Osteoblast (primary cell): ENCODE results near the gene TP53BP1. TPM values are rescaled to one million over a fixed set of nuclear protein-coding genes. Genes with fewer than 3 reads are reported as not detected.

Source experiments
- DNase-seq: peaks from one replicate; pipeline ENCODE4 v3.0.0; 2011; ENCODE audit warnings: low spot score, mixed read lengths; ENCODE audit not compliant: insufficient read length; ENCODE audit errors: missing footprints
- H2AFZ ChIP-seq: 2 replicates; pipeline ENCODE4 v1.6.0; 2011; ENCODE audit warnings: mild to moderate bottlenecking, low read length
- H3K27ac ChIP-seq: 2 replicates; pipeline ENCODE4 v1.5.1; 2011; ENCODE audit warnings: mild to moderate bottlenecking, low read depth, low read length, moderate library complexity
- H3K27me3 ChIP-seq: 2 replicates; pipeline ENCODE4 v1.6.0; 2012; ENCODE audit warnings: mild to moderate bottlenecking, control low read depth, inconsistent platforms, low read length, moderate library complexity; ENCODE audit not compliant: insufficient read depth
- H3K36me3 ChIP-seq: 2 replicates; pipeline ENCODE4 v1.5.1; 2011; ENCODE audit warnings: mild to moderate bottlenecking, low read length, control low read depth, moderate library complexity; ENCODE audit not compliant: insufficient read depth
- H3K4me1 ChIP-seq: 2 replicates; pipeline ENCODE4 v1.5.1; 2011; ENCODE audit warnings: mild to moderate bottlenecking, low read length, control low read depth, moderate library complexity; ENCODE audit not compliant: insufficient read depth
- H3K4me2 ChIP-seq: 2 replicates; pipeline ENCODE4 v1.6.0; 2011; ENCODE audit warnings: mild to moderate bottlenecking, low read length; ENCODE audit not compliant: insufficient read depth
- H3K4me3 ChIP-seq: fragments of 200-600 bp; sonication (generic); 3 replicates; pipeline ENCODE4 v1.5.1; 2012; ENCODE audit warnings: mild to moderate bottlenecking, low read length, inconsistent platforms; ENCODE audit not compliant: insufficient read depth
- H3K79me2 ChIP-seq: 2 replicates; pipeline ENCODE4 v1.6.0; 2012; ENCODE audit warnings: mild to moderate bottlenecking, low read length, control low read depth, inconsistent platforms; ENCODE audit not compliant: insufficient read depth
- H3K9me3 ChIP-seq: 2 replicates; pipeline ENCODE4 v1.5.1; 2011; ENCODE audit warnings: low read depth, low read length, control low read depth
- H4K20me1 ChIP-seq: 2 replicates; pipeline ENCODE4 v1.6.0; 2012; ENCODE audit warnings: mild to moderate bottlenecking, low read length, control low read depth; ENCODE audit not compliant: insufficient read depth
- CTCF ChIP-seq: IDR thresholded peaks from 2 replicates; pipeline ENCODE4 v1.5.1; 2011; ENCODE audit warnings: mild to moderate bottlenecking, low read depth, low read length, moderate library complexity; ENCODE audit errors: extremely low read depth
- total RNA-seq: library from RNA; depleted of rRNA; stranded (reverse); fragments of >200 nt; gene quantifications from 2 replicates; pipeline ENCODE4 v1.2.3, GENCODE V29; 2012

The TP53BP1 gene
- total RNA-seq, 1 donor: 88.7 TPM

DNA sequence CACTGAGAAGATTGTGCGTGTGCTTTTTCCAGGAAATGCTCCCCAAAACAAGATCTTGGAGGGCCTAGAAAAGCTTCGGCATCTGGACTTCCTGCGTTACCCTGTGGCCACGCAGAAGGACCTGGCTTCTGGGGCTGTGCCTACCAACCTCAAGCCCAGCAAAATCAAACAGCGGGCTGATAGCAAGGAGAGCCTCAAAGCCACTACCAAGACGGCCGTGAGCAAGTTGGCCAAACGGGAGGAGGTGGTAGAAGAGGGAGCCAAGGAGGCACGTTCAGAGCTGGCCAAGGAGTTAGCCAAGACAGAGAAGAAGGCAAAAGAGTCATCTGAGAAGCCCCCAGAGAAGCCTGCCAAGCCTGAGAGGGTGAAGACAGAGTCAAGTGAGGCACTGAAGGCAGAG is 29.3 kb upstream of the TP53BP1 start:
- Histone ChIP-seq H3K79me2 (peaks cover 64% of the 10 kb centered on the region), H3K4me1 (peaks cover 11% of the 10 kb centered on the region), H3K4me3 (no peak overlapping the region), H3K4me2 (no peak overlapping the region), H2AFZ (no peak overlapping the region), H3K36me3 (peaks cover 69% of the 10 kb centered on the region), H3K27me3 (no peaks in the 10 kb centered on the region), H4K20me1 (peaks cover 79% of the 10 kb centered on the region), H3K9me3 (no peaks in the 10 kb centered on the region), H3K27ac (no peak overlapping the region)
- no peak for TF ChIP-seq CTCF
- DNase-seq: peak; percentile 2

DNA sequence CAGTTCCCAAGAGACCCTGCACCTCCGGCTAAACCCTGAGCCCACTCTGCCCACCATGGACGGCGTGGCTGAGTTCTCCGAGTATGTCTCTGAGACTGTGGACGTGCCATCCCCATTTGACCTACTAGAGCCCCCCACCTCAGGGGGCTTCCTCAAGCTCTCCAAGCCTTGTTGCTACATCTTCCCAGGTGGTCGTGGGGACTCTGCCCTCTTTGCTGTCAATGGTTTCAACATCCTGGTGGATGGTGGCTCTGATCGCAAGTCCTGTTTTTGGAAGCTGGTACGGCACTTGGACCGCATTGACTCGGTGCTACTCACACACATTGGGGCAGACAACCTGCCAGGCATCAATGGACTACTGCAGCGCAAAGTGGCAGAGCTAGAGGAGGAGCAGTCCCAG is 28.5 kb upstream of the TP53BP1 start:
- H2AFZ ChIP-seq: no peak overlapping the region
- H3K4me1 ChIP-seq: peaks cover 20% of the 10 kb centered on the region
- H3K4me2 ChIP-seq: no peak overlapping the region
- H3K27me3 ChIP-seq: no peaks in the 10 kb centered on the region
- no peak overlapping the region for H3K27ac ChIP-seq
- H3K36me3 ChIP-seq: peaks cover 66% of the 10 kb centered on the region
- peak; percentile 25 for DNase-seq
- no peak overlapping the region for H3K4me3 ChIP-seq
- peaks cover 76% of the 10 kb centered on the region for H4K20me1 ChIP-seq
- no peak for TF ChIP-seq CTCF
- H3K9me3 ChIP-seq: no peaks in the 10 kb centered on the region
- peaks cover 67% of the 10 kb centered on the region for H3K79me2 ChIP-seq

GRCh38 chr15:43520138-43520537 is 27.2 kb upstream of the TP53BP1 start:
- H4K20me1 ChIP-seq: peaks cover 67% of the 10 kb centered on the region
- H3K79me2 ChIP-seq: peaks cover 60% of the 10 kb centered on the region
- DNase-seq: peak; percentile 1
- H3K36me3 ChIP-seq: peaks cover 53% of the 10 kb centered on the region
- H3K4me1 ChIP-seq: peaks cover 28% of the 10 kb centered on the region
- H2AFZ ChIP-seq: no peak overlapping the region
- no peak overlapping the region for H3K27ac ChIP-seq
- H3K9me3 ChIP-seq: no peaks in the 10 kb centered on the region
- H3K4me3 ChIP-seq: no peak overlapping the region
- TF ChIP-seq CTCF: no peak
- no peaks in the 10 kb centered on the region for H3K27me3 ChIP-seq
- no peak overlapping the region for H3K4me2 ChIP-seq

- H3K36me3 ChIP-seq: peaks cover 44% of the 10 kb centered on the region
- H4K20me1 ChIP-seq: peaks cover 58% of the 10 kb centered on the region
- peaks cover 58% of the 10 kb centered on the region for H3K79me2 ChIP-seq
- H3K4me3 ChIP-seq: peak overlapping the region; percentile 98
- H3K4me1 ChIP-seq: peaks cover 32% of the 10 kb centered on the region
- TF ChIP-seq CTCF: no peak
- H3K27me3 ChIP-seq: no peaks in the 10 kb centered on the region
- H3K9me3 ChIP-seq: no peaks in the 10 kb centered on the region
- H3K27ac ChIP-seq: no peak overlapping the region
- DNase-seq: peak; percentile 32
- H2AFZ ChIP-seq: no peak overlapping the region
- H3K4me2 ChIP-seq: peak overlapping the region; percentile 97
These were observed 26.2 kb upstream of the TP53BP1 start for GRCh38 chr15:43519196-43519595.
